Caco-2 (cell line): ENCODE data around the gene PIEZO1. TPM values are rescaled to one million over a fixed set of nuclear protein-coding genes. Genes with fewer than 3 reads are reported as not detected.

Experiments used
- BruUV-seq: library from RNA; stranded (reverse); fragments of 400-500 nt; replicated peaks from 2 replicates; lab custom pipeline; 2021; lab: Mats Ljungman, UMichigan
- CTCF ChIA-PET: fragments of 300-600 bp; sonication (Branson Sonifier 250); formaldehyde crosslinking; loops from one replicate; lab custom pipeline; 2022; ENCODE audit warnings: antibody characterized with exemption; lab: Charles Lee
- POLR2A ChIA-PET: fragments of 300-600 bp; sonication (Branson Sonifier 250); formaldehyde crosslinking; loops from one replicate; lab custom pipeline; 2022; ENCODE audit warnings: antibody characterized with exemption; lab: Charles Lee
- DNase-seq, 2 experiments: peaks; one replicate each; pipeline versions ENCODE4 v3.0.0 to v3.0.0-alpha.2; 2020 to 2022
- H3K27me3 ChIP-seq: replicated peaks from 2 replicates; pipeline ENCODE4 v1.6.0; 2011; ENCODE audit warnings: low read length; ENCODE audit not compliant: control insufficient read depth, insufficient read depth
- H3K36me3 ChIP-seq: 2 replicates; pipeline ENCODE4 v1.5.1; 2011; ENCODE audit warnings: low read length; ENCODE audit not compliant: control insufficient read depth, insufficient read depth
- H3K4me1 ChIP-seq: fragments of 250-450 bp; sonication (Bioruptor Pico); 2 replicates; pipeline ENCODE4 v1.5.1; 2020; ENCODE audit warnings: mild to moderate bottlenecking
- H3K4me3 ChIP-seq: 2 replicates; pipeline ENCODE4 v1.5.1; 2011; ENCODE audit warnings: low read depth, mild to moderate bottlenecking, control low read depth, low read length
- H3K9me3 ChIP-seq: fragments of 250-450 bp; sonication (Bioruptor Pico); 2 replicates; pipeline ENCODE4 v1.5.1; 2020; ENCODE audit warnings: mild to moderate bottlenecking, moderate library complexity
- H3K27ac Mint-ChIP-seq: one replicate; pipeline ENCODE4 v1.8.0; 2022; ENCODE audit warnings: mixed read lengths; ENCODE audit not compliant: unreplicated experiment
- H3K27me3 Mint-ChIP-seq: one replicate; pipeline ENCODE4 v1.8.0; 2022; ENCODE audit warnings: mixed read lengths; ENCODE audit not compliant: insufficient read depth, unreplicated experiment
- H3K36me3 Mint-ChIP-seq: one replicate; pipeline ENCODE4 v1.8.0; 2022; ENCODE audit warnings: mild to moderate bottlenecking, mixed read lengths; ENCODE audit not compliant: insufficient read depth, unreplicated experiment
- H3K4me1 Mint-ChIP-seq: one replicate; pipeline ENCODE4 v1.8.0; 2022; ENCODE audit warnings: low read depth, mixed read lengths; ENCODE audit not compliant: unreplicated experiment
- H3K4me3 Mint-ChIP-seq: one replicate; pipeline ENCODE4 v1.8.0; 2022; ENCODE audit warnings: mild to moderate bottlenecking, moderate library complexity, mixed read lengths; ENCODE audit not compliant: unreplicated experiment
- H3K9me3 Mint-ChIP-seq: one replicate; pipeline ENCODE4 v1.8.0; 2022; ENCODE audit warnings: mixed read lengths; ENCODE audit not compliant: unreplicated experiment
- CTCF ChIP-seq, 2 experiments: fragments of 200-600 bp in 1 of 2; IDR thresholded peaks; 1 replicate in 1 of 2; 2 replicates in 1 of 2; pipeline versions ENCODE4 v1.5.1 to v1.8.0; 2011 to 2022; ENCODE audit warnings: antibody characterized with exemption in 1 of 2, control low read depth in 1 of 2, inconsistent platforms in 1 of 2, low read depth in 1 of 2, low read length in 1 of 2, mild to moderate bottlenecking in 1 of 2, moderate library complexity in 1 of 2; ENCODE audit not compliant: insufficient read depth in 1 of 2, severe bottlenecking in 1 of 2, unreplicated experiment in 1 of 2
- intact Hi-C: fragments of 100-400 bp; cut with micrococcal nuclease; formaldehyde crosslinking; loops from one replicate; pipeline ENCODE4 v1.10.0; 2022; ENCODE audit not compliant: unreplicated experiment
- microRNA-seq: library from miRNA; unstranded; fragments of <30 nt; microRNA quantifications from one replicate; pipeline ENCODE4 v1.2.0, GENCODE V29; 2022
- total RNA-seq: library from RNA; stranded (reverse); gene quantifications from 2 replicates; pipeline ENCODE4 v1.2.3, GENCODE V29; 2022

Gene PIEZO1
- total RNA-seq, 1 experiment from 2014 or later, result 248 TPM

- H3K4me3 ChIP-seq, result no peak overlapping the region
- H3K27me3 ChIP-seq, result no peaks in the 10 kb centered on the region
- ChIA-PET POLR2A (no interaction called here), CTCF (no interaction called here)
- Mint-ChIP-seq H3K36me3 (peaks cover 29% of the 10 kb centered on the region), H3K9me3 (no peaks in the 10 kb centered on the region), H3K4me3 (no peak overlapping the region), H3K27me3 (no peaks in the 10 kb centered on the region), H3K27ac (no peak overlapping the region), H3K4me1 (peaks cover 5% of the 10 kb centered on the region)
- DNase-seq, result no peak
- intact Hi-C loops, result no loop called here
- no peaks in the 10 kb centered on the region for H3K9me3 ChIP-seq
- H3K36me3 ChIP-seq, result no peaks in the 10 kb centered on the region; the same call in 1 of the 2 replicates
- BruUV-seq, result no TSS peak
- no peak for TF ChIP-seq CTCF (IDR thresholded peaks at IDR 0.05; ENCODE audit: insufficient read depth in 1 of 2, low read depth in 1 of 2, low read length in 1 of 2, severe bottlenecking in 1 of 2, unreplicated experiment in 1 of 2)
- H3K4me1 ChIP-seq, result peaks cover 5% of the 10 kb centered on the region; the same call in 1 of the 2 replicates
These were observed 119.5 kb downstream of the PIEZO1 start for GRCh38 chr16:88665570-88665969.

Small RNAs within 50 kb of the gene (microRNA-seq; reads per million reads assigned to microRNA genes)
- 1.5 reads per million for gene MIR4722

Other genes with a start within 250 kb of the PIEZO1 start
- 82.0 and 91.9 TPM in 2 replicates for gene ZC3H18, start 214.8 kb downstream of the PIEZO1 start, total RNA-seq
- gene IL17C, start 146.6 kb downstream of the PIEZO1 start, total RNA-seq, result not detected in 2 replicates
- gene CYBA, start 134.2 kb downstream of the PIEZO1 start, total RNA-seq, result 351 and 377 TPM in 2 replicates
- 127 and 141 TPM in 2 replicates for gene MVD, start 122.1 kb downstream of the PIEZO1 start, total RNA-seq
- 3.5 TPM in 2 replicates for gene SNAI3, start 98.7 kb downstream of the PIEZO1 start, total RNA-seq
- gene RNF166, start 78.8 kb downstream of the PIEZO1 start, total RNA-seq, result 37.3 and 40.4 TPM in 2 replicates
- 44.3 and 54.9 TPM in 2 replicates for gene CTU2, start 78.7 kb downstream of the PIEZO1 start, total RNA-seq
- gene CDT1, start 18.6 kb upstream of the PIEZO1 start, total RNA-seq, result 97.7 and 98.0 TPM in 2 replicates
- gene APRT, start 26.7 kb upstream of the PIEZO1 start, total RNA-seq, result 251 and 268 TPM in 2 replicates
- 55.3 and 57.8 TPM in 2 replicates for gene GALNS, start 71.7 kb upstream of the PIEZO1 start, total RNA-seq
- gene TRAPPC2L, start 71.9 kb upstream of the PIEZO1 start, total RNA-seq, result 179 and 181 TPM in 2 replicates
- not detected in 2 replicates for gene PABPN1L, start 81.4 kb upstream of the PIEZO1 start, total RNA-seq
- 0.35 and 2.1 TPM in 2 replicates for gene CBFA2T3, start 192.0 kb upstream of the PIEZO1 start, total RNA-seq